HL-60/S4 treated with retinoic acid at 250 ng/mL for 4 days and 3 days (cell line): ENCODE data around the gene FOXJ1.

ENCODE experiments used
- in situ Hi-C: fragments of 300-500 bp; cut with MboI; formaldehyde crosslinking; loops from 2 replicates; pipeline ENCODE4 v1.7.0; 2022; ENCODE audit warnings: low sequenced_read_pairs

FOXJ1 gene

GRCh38 chr17:76124582-76125390 is 16.3 kb downstream of the FOXJ1 start:
- in situ Hi-C loops, result no loop called here

DNA sequence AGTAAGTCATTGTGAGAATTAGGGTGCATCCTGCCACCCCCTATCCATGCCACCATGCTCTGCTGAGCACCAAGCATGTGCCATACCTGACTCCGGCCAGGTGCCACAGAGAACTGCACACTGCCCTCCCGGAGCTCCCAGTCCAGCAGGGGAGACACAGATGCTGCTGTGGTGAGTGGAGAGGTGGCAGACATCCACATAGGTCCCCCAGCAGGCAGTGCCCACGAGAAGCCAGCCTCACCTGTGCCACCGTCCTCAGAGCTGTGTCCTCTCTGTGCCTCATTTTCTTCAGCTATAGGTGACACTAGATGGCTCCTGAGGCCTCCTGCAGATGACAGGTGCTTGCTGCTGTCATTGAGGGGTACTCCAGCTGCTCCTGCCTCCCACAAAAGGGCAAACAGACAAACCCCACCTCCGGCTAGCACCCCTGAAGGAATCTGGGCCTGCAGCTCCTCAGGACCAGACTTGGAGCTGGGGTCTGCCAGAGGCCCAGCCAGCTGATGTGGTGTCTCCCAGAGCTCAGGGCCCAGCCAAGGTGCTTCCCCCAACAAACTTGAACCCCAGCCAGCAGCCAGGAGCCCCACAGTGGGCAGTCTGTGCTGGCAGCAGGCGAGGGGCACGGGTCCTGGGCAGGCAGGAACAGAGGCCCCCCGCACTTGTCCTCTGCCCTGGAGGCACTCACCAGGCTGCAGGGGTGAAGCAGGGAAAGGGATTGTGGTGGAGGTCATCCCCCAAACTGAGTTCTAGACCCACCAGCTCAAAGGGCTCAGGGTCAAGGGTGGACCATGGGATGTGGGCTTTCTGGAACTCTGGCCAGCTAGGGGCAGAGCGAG is 17.1 kb downstream of the FOXJ1 start:
- in situ Hi-C loops, result no loop called here

DNA sequence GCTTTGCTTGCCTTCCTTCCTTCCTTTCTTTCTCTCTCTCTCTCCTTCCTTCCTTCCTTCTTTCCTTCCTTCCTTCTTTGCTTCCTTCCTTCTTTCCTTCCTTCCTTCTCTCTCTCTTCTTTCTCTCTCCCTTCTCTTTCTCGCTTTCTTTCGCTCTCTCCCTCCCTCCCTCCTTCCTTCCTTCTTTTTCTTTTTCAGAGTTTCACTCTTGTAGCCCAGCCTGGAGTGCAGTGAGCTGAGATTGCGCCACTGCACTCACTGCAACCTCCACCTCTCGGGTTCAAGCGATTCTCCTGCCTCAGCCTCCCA is 17.9 kb downstream of the FOXJ1 start:
- in situ Hi-C loops, result no loop called here

GRCh38 chr17:76122431-76123190 is 18.4 kb downstream of the FOXJ1 start:
- in situ Hi-C loops, result no loop called here

GRCh38 chr17:76121932-76122430 is 19.1 kb downstream of the FOXJ1 start:
- in situ Hi-C loops, result no loop called here

DNA sequence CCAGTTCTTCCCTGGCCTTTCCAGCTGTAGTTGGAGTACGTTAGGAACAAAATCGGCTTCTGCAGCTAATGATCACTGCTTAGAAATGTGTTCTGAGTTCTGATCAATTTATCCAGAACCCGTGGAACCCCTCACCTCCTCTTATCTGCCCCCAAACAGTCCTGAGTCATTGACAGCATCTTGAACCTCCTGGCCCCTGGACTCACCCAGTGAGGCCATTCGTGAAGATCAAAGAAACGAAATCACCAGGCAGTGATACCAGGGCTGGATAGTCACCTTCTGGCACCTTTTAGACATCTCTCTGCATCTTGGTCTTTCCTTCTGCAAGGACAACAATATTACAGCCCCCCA is 20.4 kb downstream of the FOXJ1 start:
- in situ Hi-C loops, result no loop called here

DNA sequence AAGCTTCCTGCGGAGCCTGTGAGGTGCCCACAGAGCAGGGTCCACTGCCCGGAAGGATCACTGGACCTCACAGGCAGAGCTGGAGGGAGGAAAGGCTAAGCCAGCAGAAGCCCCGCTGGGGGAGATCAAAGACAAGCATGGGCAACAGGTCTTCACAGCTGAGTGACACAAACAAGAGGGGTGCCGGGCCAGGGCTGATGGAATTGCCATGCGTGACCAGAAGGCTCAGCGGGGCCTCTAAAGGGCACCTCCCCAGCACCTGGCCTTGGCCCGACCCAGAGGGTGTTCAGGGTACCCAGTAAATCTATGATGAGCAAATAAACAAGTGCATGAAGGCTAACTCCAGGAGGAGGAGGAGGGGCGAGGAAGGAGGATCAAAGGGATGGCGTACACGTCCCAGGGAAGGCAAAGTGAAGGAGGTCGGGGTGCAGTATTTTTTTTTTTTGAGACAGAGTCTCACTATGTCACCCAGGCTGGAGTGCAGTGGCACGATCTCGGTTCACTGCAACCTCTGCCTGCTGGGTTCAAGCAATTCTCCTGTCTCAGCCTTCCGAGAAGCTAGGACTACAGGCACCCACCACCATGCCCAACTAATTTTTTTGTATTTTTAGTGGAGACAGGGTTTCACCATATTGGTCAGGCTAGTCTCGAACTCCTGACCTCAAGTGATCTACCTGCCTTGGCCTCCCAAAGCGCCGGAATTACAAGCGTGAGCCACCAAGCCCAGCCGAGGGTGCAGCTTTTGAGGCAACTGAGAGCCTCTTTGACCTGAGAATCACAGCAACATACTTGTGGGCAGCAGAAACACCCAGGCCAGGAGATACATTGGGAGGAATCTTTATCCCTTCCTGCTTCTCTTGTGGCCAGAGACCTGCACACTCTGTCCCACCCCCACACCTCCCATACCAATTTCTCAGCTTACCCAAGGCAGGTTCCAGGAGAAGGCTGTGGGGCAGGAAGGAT is 21.4 kb downstream of the FOXJ1 start:
- in situ Hi-C loops, result loop anchor here (5.0 kb wide), 1 partner anchor 163 kb away; no protein-coding TSS in a partner anchor

GRCh38 chr17:76115138-76115754 is 25.8 kb downstream of the FOXJ1 start:
- in situ Hi-C loops, result loop anchor here (5.0 kb wide), 1 partner anchor 167 kb away; no protein-coding TSS in a partner anchor

GRCh38 chr17:76111956-76112355 is 29.1 kb downstream of the FOXJ1 start:
- in situ Hi-C loops, result no loop called here

- in situ Hi-C loops, result no loop called here
Measured at GRCh38 chr17:76107509-76107908, 33.5 kb downstream of the FOXJ1 start.

GRCh38 chr17:76106703-76107102 is 34.3 kb downstream of the FOXJ1 start:
- in situ Hi-C loops, result no loop called here

GRCh38 chr17:76104896-76105231 is 36.2 kb downstream of the FOXJ1 start:
- in situ Hi-C loops, result no loop called here

DNA sequence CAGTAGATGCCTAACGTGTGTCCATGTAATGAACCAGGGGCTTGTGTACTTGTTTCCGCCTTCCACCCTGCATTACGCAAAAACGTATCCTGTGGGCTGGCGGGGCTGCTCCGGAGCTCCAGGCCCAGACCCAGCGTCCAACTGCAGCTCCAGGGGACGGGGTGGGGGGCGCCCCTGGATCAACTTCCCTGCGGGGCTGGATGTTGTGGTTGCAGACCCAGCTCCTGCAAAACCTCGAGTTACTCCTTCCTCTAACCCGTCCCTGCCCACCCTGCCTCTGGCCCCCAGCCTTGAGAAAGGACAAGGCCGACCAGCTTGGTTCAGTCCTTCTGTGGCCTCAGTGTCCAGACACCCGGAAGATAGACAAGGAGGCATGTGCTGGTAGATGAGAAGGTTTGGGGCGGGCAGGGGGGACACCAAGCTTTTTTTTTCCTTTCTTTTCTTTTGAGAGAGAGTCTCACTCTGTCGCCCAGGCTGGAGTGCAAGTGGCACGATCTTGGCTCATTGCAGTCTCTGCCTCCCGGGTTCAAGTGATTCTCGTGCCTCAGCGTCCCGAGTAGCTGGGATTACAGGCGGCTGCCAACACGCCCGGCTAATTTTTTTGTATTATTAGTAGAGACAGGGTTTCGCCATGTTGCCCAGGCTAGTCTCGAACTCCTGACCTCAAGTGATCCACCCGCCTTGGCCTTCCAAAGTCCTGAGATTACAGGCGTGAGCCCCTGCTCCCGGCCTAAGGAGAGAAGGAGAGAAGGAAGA is 36.7 kb downstream of the FOXJ1 start:
- in situ Hi-C loops, result no loop called here

DNA sequence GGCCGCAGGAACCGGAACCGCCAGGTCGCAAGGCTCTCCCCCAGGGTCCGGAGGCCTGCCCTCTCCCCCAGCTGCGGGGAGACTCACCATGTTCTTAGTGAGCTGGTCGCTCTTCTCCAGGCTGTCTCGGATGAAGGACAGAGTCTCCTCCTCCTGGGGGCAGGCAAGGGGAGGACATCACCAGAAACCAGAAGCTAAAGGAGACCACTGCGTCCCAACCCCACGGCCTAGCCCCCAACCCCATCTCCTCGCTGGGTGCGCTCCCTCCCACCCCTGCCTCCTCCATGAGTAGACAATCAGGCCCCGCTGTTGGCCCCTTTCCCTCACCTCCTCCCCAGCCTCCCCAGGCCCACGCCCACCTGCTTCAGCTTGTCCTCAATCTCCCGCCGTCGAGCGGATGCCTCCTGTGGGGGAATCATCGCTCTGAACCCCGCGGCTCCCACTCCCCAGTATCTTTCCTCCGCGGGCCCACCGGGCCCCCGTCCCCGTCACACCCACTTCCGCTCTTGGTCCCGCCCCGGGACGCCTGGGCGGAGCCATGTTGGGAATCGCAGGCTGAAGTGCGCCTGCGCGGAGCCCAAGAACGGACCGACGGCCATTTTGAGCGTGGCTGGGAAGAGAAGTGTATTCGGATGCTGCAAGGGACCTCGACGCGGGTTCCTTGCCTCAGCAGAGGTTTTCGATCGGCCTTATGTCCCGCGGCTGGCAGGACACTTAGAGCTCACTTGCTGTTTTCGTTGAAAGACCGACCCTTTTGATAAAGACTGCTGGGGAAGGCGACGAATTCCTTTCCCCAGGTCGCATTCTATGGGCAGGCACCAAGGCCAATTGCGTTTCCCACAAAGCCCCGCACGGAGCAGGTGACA is 37.5 kb downstream of the FOXJ1 start, which contains the start of gene EXOC7:
Gene EXOC7 (minus strand): TSS at position 514 of the 866 bp plus-strand sequence. CDS start 95 bp downstream, at position 419.
- in situ Hi-C loops, result no loop called here

DNA sequence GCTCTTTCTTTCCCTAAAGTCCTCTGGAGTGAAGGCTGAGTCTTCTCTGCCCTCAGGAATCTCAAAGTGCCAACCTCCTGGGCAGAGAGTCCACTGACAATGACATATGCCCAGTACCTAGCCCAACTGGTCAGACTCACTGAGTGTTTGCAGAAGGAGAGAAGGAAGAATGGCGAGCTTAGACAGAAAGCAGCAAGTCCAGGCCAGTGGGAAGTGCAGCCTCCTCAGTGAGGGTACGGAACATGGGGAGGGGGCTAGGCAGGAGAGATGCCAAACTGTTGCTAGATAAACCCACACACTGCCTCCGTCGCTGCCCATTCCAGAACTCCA is 38.1 kb downstream of the FOXJ1 start:
- in situ Hi-C loops, result no loop called here

GRCh38 chr17:76097716-76098295 is 43.2 kb downstream of the FOXJ1 start:
- in situ Hi-C loops, result no loop called here

DNA sequence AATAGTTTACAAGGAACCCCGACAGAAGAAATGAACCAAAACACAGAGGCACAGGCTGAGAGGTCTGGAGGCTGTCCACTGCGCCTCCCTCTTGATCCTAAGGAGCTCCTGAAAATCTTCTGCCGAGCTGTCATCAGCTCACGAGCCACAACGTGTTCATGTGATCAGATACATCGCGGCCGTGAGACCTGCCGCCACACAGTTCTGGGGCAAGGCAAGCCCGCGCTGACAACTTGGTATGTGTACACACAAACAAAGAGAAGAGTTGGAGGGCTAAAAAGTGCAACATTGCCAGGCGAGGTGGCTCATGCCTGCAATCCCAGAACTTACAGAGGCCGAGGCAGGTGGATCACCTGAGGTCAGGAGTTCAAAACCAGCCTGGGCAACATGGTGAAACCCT is 45.1 kb downstream of the FOXJ1 start:
- in situ Hi-C loops, result no loop called here

- in situ Hi-C loops, result no loop called here
Measured at GRCh38 chr17:76094046-76094445, 47.0 kb downstream of the FOXJ1 start.
